HG03558 (cell line): ENCODE data around the gene ZNF614.
"Not testable (repeated sequence)": the region's sequence is repeated elsewhere in the genome, so short reads cannot be mapped to it uniquely, and the experiment has no call there.

Source experiments
- ATAC-seq: cut with Tn5 transposase; IDR thresholded peaks from one replicate; pipeline ENCODE4 v1.9.1; 2021; ENCODE audit warnings: moderate number of reproducible peaks; ENCODE audit not compliant: unreplicated experiment; ENCODE audit errors: extremely low read depth

Gene ZNF614

GRCh38 chr19:51994048-51994644, 34.0 kb downstream of the ZNF614 start:
- ATAC-seq, result no peak

- ATAC-seq, result no peak
Measured at GRCh38 chr19:51993422-51993821, 34.8 kb downstream of the ZNF614 start.

GRCh38 chr19:51986309-51987291, 41.6 kb downstream of the ZNF614 start, which contains the start of gene ZNF350:
TSS of gene ZNF350 (minus strand) at chr19:51986840. CDS start at chr19:51974360, 12,480 bp downstream.
- no peak for ATAC-seq

- no peak for ATAC-seq
Measured at GRCh38 chr19:51983361-51983760, 44.8 kb downstream of the ZNF614 start.

- not testable (repeated sequence) for ATAC-seq
Measured at GRCh38 chr19:51980926-51981325, 47.3 kb downstream of the ZNF614 start.

GRCh38 chr19:51980116-51980736, 48.0 kb downstream of the ZNF614 start:
- no peak for ATAC-seq

GRCh38 chr19:51978882-51979281, 49.3 kb downstream of the ZNF614 start:
- ATAC-seq, result no peak

GRCh38 chr19:51977346-51977745, 50.8 kb downstream of the ZNF614 start:
- no peak for ATAC-seq

GRCh38 chr19:51976852-51977251, 51.3 kb downstream of the ZNF614 start:
- no peak for ATAC-seq

- not testable (repeated sequence) for ATAC-seq
Measured at GRCh38 chr19:51975787-51976186, 52.4 kb downstream of the ZNF614 start.

- no peak for ATAC-seq
Measured at GRCh38 chr19:51971624-51972023, 56.6 kb downstream of the ZNF614 start.

- no peak for ATAC-seq
Measured at GRCh38 chr19:51970718-51971117, 57.5 kb downstream of the ZNF614 start.

GRCh38 chr19:51965583-51965982, 62.6 kb downstream of the ZNF614 start:
- no peak for ATAC-seq
